HG03342 (cell line): ENCODE results near the gene BCL11B.
"Not testable (repeated sequence)": the region's sequence is repeated elsewhere in the genome, so short reads cannot be mapped to it uniquely, and the experiment has no call there.

Experiments used
- ATAC-seq: cut with Tn5 transposase; IDR thresholded peaks from one replicate; pipeline ENCODE4 v1.9.1; 2021; ENCODE audit warnings: mild to moderate bottlenecking, moderate library complexity; ENCODE audit not compliant: unreplicated experiment

BCL11B gene

GRCh38 chr14:99242238-99242637 is 29.8 kb downstream of the BCL11B start:
- no peak for ATAC-seq

DNA sequence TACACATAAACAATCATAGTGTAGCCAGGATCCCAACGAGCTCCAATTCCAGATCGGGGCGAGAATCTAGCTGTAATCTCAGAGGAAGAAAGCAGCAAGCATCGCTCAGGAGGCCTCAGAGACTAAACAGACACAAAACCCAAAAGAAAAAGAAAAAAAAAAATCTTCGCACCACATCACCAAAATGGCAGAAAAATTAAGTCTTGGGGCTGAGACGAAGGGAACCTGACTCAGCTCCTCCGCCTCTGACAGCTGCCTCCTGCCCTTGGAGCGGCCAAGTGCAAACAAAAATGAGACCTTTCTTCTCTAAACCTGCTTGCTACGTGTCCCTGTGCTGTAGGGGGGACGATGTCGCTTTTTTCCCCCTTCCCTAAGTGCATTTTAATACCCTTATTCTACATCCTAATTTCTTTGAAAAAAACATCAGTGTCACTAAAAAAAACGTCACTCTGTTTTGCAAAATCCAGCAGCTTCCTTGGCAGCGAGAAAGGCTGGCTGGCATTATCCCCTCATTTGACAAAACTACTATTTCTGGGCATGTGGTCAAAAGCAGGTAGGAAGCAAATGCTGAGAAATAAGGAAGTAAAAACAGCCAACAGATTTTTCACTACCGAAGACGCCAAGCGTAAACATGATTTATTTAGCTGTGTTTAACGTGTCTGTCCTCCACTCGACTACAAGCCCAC is 30.5 kb downstream of the BCL11B start:
- ATAC-seq: no peak

DNA sequence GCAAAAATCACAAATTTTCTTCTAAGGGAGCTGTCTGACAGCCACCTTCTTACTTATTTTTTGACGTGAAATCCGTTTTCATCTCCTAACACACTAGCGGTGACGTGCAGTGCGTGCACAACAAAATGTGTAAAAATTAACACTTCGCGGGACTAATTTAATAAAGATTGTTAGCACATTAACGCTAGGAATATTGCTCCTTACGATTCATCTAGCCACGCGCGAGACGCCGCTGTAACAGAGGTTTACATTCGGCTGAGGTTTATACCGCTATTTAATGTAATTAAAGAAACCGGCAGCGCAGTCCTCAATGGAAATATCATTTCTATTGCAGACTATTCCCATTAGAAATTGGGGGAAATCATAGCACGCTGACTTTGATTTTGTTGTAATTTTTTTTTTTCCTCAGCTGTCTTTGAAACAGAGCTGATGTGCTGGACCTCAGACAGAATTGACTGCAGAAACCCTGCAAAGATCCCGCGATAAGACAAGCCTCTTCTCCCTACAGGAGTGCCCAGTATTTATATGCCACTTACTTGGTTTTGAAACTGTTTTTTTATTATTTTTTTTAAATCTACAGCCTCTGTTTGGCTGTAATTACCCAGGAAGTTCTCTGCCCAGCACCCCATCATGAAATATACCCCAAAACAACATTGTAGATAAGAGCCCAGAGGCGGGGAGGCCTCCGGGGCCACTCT is 31.2 kb downstream of the BCL11B start:
- ATAC-seq: no peak

DNA sequence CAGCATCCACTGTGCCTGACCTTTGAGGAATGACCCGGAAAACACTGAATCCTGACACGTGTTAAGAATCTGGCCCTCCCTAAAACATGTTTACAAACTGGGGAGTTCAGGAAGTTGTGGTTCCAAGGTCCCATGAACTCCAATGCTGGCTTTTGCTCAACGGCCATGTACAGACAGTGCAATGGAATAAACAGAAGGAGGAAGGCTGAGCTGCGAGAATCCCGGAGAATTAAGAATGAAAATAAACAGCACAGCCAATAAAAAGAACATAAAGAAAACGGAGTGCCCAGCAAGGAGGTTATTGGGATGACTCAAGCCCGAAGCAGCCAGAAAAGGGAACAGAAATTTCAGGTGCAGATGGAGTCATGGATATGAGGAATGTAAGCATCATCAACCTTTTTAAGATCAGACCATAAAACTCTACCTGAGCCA is 32.3 kb downstream of the BCL11B start:
- no peak for ATAC-seq

DNA sequence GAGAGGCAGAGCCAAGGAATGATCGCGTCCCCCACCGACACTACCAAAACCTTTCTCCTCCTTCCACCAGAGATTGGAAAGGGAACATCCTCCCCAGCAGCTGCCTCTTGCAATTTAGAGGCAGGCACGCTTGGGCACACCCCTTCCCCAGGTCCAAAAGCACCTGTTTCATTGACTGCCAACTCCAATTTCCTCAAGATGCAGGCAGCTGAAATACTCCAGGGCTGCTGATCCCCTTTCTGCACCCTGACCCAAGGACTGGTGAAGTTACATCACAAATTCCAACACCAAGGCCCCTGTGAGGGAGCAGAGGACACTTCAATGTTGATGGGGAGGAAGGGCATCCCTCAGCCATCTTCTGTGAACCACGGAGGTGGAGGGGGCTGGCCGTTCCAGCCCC is 33.8 kb downstream of the BCL11B start:
- no peak for ATAC-seq

DNA sequence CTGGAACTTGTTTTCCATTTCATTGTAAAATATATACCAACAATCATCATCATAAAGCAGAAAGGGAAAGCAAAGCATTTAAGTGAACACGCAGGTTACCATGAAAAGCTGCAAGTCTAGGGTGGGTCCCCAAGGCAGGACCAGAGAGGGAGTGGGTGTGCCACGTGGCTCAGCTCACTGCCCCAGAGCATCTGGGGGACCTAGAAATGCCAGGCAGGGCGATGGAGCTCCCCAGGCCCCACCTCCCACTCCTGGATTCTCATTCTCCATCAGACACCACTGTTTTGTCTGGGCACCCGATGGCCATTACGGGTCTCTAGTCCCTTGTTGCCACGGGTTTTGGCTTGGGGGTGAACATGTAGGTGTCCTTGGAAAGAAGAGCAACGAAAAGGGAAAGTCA is 34.7 kb downstream of the BCL11B start:
- no peak for ATAC-seq

DNA sequence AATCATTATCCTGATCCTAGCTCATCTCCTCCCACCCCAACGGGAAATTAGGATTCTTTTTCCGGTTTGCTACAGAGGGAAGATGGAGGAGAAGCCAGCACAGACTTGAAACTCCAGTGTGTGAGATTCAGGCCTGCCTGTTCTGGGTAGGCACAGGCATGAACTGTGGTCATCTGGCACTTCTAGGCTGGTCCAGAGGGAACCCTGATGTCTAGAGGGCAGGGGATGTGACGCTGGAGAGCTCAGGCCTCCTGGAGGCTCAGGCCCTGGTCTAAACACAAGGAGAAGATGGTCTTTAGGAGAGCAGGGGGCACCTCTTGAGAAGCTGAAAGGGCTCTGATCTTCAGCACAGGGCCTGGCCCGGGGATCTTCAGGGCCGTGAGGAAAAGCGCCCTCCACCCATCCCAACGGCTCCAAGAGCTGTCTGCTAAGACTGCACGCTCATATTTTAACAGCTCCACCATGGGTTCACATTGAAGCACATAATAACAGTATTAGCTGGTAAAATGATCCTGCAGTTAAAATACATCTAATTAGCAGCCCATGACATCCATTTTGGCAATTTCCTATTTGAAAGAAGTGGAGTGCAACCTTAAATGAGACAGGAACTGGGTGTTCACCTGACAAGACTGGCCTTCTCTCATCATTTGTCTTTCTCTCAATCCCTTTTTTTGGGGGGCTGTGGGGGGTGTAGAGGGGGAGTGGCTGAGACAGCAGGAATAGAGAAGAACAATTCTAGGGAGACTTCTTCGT is 35.4 kb downstream of the BCL11B start:
- ATAC-seq: no peak

- ATAC-seq: no peak
Measured at GRCh38 chr14:99235582-99236320, 36.2 kb downstream of the BCL11B start.

DNA sequence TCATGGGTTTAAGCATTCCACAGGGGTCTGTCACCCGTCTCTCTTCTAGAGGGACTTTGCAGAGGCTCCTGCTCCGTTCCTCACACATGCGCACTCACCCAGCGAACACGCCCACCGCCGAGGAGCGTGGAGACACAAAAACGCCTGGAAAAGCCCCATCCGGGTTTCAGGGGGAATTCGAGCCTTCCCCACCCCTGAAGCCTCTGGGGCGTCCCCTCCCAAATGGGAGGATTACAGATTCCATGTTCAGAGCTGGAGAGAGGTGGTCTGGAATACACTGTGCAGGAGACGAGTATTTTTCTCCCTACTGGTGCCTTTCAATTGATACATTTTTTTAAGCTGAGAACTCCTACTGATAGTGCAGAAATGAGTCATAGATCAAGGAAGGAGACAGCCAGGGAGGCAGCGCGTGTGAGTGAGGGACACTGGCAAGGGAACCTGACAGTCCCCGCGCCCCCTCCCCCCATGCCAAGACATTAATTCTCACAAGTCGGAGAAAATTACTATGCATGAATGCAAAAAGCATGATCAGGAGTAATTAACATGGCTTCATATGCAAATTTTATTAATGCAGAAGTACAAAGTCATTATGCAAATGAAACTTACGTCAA is 36.9 kb downstream of the BCL11B start:
- no peak for ATAC-seq

GRCh38 chr14:99234355-99234754 is 37.6 kb downstream of the BCL11B start:
- ATAC-seq: no peak

DNA sequence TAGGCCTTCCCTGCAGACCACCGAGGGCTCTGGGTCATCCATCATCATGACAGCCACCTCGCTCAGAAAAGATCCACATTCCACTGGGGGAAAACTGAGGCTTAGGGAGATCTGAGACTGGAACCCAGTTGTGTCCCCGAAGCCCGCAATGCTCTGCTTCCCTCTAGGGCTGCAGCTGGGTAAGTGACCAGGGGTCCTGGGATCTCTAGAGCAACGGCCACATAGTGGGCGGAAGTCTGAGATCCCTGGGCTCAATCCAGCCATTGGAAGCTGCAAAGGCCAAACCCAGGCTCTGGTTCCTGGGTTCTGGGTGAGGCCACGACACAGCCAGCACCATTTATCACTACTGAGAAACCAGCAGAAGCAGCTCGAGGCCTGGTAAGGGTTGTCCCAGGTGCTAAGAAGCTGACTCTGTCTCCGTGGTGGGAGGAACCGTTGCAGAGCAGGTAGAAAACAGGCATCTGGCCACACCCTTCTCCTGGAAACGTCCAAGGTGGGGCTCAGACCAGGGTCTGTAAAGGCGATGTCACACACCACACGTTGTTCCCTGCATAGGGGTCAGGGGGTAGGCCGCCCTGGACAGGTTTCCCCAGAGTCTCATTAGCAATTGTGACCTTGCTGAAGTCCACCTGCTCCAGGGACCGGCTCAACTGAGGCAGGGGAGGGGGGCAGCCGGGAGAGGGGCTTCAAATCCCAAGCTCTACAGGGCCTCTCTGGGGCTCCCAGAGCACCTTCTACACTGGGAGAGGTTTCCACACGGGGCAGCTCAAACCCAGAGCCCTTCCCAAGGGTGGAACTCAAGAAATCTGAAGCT is 38.6 kb downstream of the BCL11B start:
- ATAC-seq: no peak

DNA sequence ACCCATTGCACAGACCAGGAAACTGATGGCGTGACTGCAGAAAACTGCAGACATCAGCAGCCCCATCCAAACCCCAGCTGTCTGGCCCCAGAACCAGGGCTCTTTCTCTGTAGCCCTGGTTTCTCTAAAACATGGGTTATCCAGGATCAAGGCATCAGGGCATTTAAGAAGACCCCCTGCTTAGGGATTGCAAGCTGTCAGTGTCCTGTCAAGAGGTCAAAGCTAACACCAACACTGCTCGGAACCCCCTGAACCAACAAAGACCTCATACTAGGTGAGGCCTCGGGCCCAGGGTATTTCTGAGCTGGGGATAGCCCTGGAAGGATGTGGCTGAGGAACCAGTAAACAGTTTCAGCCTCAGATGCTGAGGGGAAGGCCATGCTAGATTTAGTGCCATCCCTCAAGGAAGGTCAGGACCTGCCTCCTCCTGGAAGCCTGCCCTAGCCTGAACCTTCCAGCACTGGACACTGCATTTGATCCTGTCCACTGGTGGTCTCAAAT is 39.2 kb downstream of the BCL11B start:
- ATAC-seq: no peak

- ATAC-seq: no peak
Measured at GRCh38 chr14:99231850-99232713, 39.9 kb downstream of the BCL11B start.

GRCh38 chr14:99231161-99231849 is 40.7 kb downstream of the BCL11B start:
- no peak for ATAC-seq

- ATAC-seq: no peak
Measured at GRCh38 chr14:99230208-99231151, 41.5 kb downstream of the BCL11B start.

DNA sequence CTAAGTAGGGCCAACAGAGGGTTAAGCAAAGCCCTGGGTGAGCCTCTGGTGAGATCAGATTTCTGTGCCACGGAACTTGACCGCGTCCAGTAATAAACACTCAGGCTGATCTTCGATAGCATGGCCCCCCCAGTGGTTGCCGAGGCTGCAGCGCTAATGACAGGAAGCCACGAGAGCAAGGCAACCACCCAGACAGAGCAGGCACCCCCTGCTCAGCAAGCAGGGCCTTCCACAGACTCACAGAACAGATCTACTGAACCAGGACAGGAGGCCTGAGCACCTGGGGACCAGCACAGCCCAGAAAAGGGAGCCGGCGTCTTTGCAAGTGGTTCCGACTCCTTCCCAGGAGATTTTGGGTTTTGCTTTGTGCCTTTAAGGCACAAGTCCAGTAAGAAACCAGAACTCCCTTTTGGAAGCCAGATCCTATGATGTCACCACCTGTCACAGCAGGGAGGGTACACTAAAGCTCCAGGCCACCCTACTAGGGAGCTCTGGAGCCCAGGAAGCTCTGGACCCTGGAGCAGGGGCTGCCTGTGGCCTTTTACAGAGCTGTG is 42.3 kb downstream of the BCL11B start:
- ATAC-seq: no peak

- ATAC-seq: not testable (repeated sequence)
Measured at GRCh38 chr14:99228760-99229159, 43.2 kb downstream of the BCL11B start.
